WTC11 (cell line): Measurements from ENCODE around the gene RAP1GDS1. TPM values are rescaled to one million over a fixed set of nuclear protein-coding genes. Genes with fewer than 3 reads are reported as not detected.

ENCODE experiments used
- ATAC-seq: fragments of 200-7000 bp; cut with Tn5 transposase; 2 replicates; pipeline ENCODE4 v1.10.0; 2021; ENCODE audit warnings: mild to moderate bottlenecking, moderate library complexity
- CTCF ChIA-PET: fragments of 300-600 bp; sonication (Branson Sonifier 250); formaldehyde crosslinking; loops from one replicate; lab custom pipeline; 2021; ENCODE audit warnings: antibody characterized with exemption; lab: Charles Lee
- POLR2A ChIA-PET: fragments of 350-600 bp; sonication (Branson Sonifier 250); formaldehyde crosslinking; loops from one replicate; lab custom pipeline; 2021; ENCODE audit warnings: antibody characterized with exemption; lab: Charles Lee
- DNase-seq: peaks from one replicate; pipeline ENCODE4 v3.0.0; 2021; ENCODE audit warnings: low spot score
- H3K27ac Mint-ChIP-seq: 2 replicates; pipeline ENCODE4 v1.8.0; 2021; ENCODE audit warnings: mixed read lengths
- H3K27me3 Mint-ChIP-seq: 2 replicates; pipeline ENCODE4 v1.8.0; 2021; ENCODE audit warnings: low read depth, mild to moderate bottlenecking, moderate library complexity, mixed read lengths
- H3K36me3 Mint-ChIP-seq: 2 replicates; pipeline ENCODE4 v1.8.0; 2021; ENCODE audit warnings: mixed read lengths
- H3K4me1 Mint-ChIP-seq: 2 replicates; pipeline ENCODE4 v1.8.0; 2022; ENCODE audit warnings: mixed read lengths
- H3K4me3 Mint-ChIP-seq: 2 replicates; pipeline ENCODE4 v1.8.0; 2021; ENCODE audit warnings: mild to moderate bottlenecking, moderate library complexity, mixed read lengths
- H3K9me3 Mint-ChIP-seq: 2 replicates; pipeline ENCODE4 v1.8.0; 2021; ENCODE audit warnings: mixed read lengths
- ATF3 ChIP-seq: sonication (generic); formaldehyde crosslinking; conservative IDR thresholded peaks from 2 replicates; pipeline ENCODE4 v1.8.1; 2022; ENCODE audit warnings: mild to moderate bottlenecking, missing genetic modification reagents
- E2F5 ChIP-seq: sonication (generic); formaldehyde crosslinking; IDR thresholded peaks from 2 replicates; pipeline ENCODE4 v1.8.1; 2022; ENCODE audit warnings: mild to moderate bottlenecking, moderate library complexity, missing genetic modification reagents
- ZNF263 ChIP-seq: sonication (generic); formaldehyde crosslinking; IDR thresholded peaks from 2 replicates; pipeline ENCODE4 v1.8.1; 2022; ENCODE audit warnings: low read depth, mild to moderate bottlenecking, moderate library complexity, missing genetic modification reagents
- ZNF396 ChIP-seq: fragments of 250-450 bp; sonication (Bioruptor Pico); IDR thresholded peaks from 2 replicates; pipeline ENCODE4 v1.8.0; 2021; ENCODE audit warnings: mild to moderate bottlenecking, moderate library complexity, borderline replicate concordance
- total RNA-seq: library from RNA; stranded (reverse); gene quantifications from 3 replicates; pipeline ENCODE4 v1.2.3, GENCODE V29; 2021
- TF ChIP-seq, protein P1 (sequence below): sonication (generic); formaldehyde crosslinking; IDR thresholded peaks from 2 replicates; pipeline ENCODE4 v1.8.0; 2022; ENCODE audit warnings: mild to moderate bottlenecking, missing genetic modification reagents
- TF ChIP-seq, protein P2 (sequence below): sonication (generic); formaldehyde crosslinking; IDR thresholded peaks from 2 replicates; pipeline ENCODE4 v1.8.1; 2023; ENCODE audit warnings: mild to moderate bottlenecking, missing genetic modification reagents, borderline replicate concordance
- TF ChIP-seq, protein P3 (sequence below): sonication (generic); formaldehyde crosslinking; IDR thresholded peaks from 2 replicates; pipeline ENCODE4 v1.8.0; 2022; ENCODE audit warnings: mild to moderate bottlenecking, missing genetic modification reagents
- TF ChIP-seq, protein P4 (sequence below): sonication (generic); formaldehyde crosslinking; IDR thresholded peaks from 2 replicates; pipeline ENCODE4 v1.8.0; 2023; ENCODE audit warnings: missing genetic modification reagents, mild to moderate bottlenecking, borderline replicate concordance
- TF ChIP-seq, protein P5 (sequence below): sonication (generic); formaldehyde crosslinking; IDR thresholded peaks from 2 replicates; pipeline ENCODE4 v1.8.0; 2023; ENCODE audit warnings: missing genetic modification reagents

RAP1GDS1 gene
- total RNA-seq, 1 experiment from 2014 or later = 29.9 TPM

- TF ChIP-seq, protein P1, sequence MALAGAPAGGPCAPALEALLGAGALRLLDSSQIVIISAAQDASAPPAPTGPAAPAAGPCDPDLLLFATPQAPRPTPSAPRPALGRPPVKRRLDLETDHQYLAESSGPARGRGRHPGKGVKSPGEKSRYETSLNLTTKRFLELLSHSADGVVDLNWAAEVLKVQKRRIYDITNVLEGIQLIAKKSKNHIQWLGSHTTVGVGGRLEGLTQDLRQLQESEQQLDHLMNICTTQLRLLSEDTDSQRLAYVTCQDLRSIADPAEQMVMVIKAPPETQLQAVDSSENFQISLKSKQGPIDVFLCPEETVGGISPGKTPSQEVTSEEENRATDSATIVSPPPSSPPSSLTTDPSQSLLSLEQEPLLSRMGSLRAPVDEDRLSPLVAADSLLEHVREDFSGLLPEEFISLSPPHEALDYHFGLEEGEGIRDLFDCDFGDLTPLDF (CRISPR knock-in tag) = peak; percentile 76; the same call in 1 of the 2 replicates
- TF ChIP-seq, protein P2, sequence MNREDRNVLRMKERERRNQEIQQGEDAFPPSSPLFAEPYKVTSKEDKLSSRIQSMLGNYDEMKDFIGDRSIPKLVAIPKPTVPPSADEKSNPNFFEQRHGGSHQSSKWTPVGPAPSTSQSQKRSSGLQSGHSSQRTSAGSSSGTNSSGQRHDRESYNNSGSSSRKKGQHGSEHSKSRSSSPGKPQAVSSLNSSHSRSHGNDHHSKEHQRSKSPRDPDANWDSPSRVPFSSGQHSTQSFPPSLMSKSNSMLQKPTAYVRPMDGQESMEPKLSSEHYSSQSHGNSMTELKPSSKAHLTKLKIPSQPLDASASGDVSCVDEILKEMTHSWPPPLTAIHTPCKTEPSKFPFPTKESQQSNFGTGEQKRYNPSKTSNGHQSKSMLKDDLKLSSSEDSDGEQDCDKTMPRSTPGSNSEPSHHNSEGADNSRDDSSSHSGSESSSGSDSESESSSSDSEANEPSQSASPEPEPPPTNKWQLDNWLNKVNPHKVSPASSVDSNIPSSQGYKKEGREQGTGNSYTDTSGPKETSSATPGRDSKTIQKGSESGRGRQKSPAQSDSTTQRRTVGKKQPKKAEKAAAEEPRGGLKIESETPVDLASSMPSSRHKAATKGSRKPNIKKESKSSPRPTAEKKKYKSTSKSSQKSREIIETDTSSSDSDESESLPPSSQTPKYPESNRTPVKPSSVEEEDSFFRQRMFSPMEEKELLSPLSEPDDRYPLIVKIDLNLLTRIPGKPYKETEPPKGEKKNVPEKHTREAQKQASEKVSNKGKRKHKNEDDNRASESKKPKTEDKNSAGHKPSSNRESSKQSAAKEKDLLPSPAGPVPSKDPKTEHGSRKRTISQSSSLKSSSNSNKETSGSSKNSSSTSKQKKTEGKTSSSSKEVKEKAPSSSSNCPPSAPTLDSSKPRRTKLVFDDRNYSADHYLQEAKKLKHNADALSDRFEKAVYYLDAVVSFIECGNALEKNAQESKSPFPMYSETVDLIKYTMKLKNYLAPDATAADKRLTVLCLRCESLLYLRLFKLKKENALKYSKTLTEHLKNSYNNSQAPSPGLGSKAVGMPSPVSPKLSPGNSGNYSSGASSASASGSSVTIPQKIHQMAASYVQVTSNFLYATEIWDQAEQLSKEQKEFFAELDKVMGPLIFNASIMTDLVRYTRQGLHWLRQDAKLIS (CRISPR knock-in tag) = 0 out of 2 replicates have a peak, but pooled peaks have one; percentile 86
- TF ChIP-seq, protein P3, sequence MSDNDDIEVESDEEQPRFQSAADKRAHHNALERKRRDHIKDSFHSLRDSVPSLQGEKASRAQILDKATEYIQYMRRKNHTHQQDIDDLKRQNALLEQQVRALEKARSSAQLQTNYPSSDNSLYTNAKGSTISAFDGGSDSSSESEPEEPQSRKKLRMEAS (CRISPR knock-in tag) = peak; percentile 45; the same call in 1 of the 2 replicates
Measured at GRCh38 chr4:98260579-98261404, at the start of gene RAP1GDS1 (continued).

GRCh38 chr4:98222306-98222705 lies 38.9 kb upstream of the RAP1GDS1 start:
- ATAC-seq (no peak), DNase-seq (no peak)
- H3K9me3 Mint-ChIP-seq = no peaks in the 10 kb centered on the region; the same call in 1 of the 2 replicates
- no peaks in the 10 kb centered on the region for H3K27me3 Mint-ChIP-seq
- POLR2A ChIA-PET = no interaction called here
- H3K4me1 Mint-ChIP-seq = no peaks in the 10 kb centered on the region
- no peaks in the 10 kb centered on the region for H3K36me3 Mint-ChIP-seq
- no peak overlapping the region for H3K27ac Mint-ChIP-seq
- H3K4me3 Mint-ChIP-seq = no peak overlapping the region
- CTCF ChIA-PET = no interaction called here
- TF ChIP-seq ZNF396 (CRISPR knock-in tag) (no peak), ATF3 (CRISPR knock-in tag) (no peak), ZNF263 (CRISPR knock-in tag) (no peak), E2F5 (no peak)
- TF ChIP-seq, protein P4, sequence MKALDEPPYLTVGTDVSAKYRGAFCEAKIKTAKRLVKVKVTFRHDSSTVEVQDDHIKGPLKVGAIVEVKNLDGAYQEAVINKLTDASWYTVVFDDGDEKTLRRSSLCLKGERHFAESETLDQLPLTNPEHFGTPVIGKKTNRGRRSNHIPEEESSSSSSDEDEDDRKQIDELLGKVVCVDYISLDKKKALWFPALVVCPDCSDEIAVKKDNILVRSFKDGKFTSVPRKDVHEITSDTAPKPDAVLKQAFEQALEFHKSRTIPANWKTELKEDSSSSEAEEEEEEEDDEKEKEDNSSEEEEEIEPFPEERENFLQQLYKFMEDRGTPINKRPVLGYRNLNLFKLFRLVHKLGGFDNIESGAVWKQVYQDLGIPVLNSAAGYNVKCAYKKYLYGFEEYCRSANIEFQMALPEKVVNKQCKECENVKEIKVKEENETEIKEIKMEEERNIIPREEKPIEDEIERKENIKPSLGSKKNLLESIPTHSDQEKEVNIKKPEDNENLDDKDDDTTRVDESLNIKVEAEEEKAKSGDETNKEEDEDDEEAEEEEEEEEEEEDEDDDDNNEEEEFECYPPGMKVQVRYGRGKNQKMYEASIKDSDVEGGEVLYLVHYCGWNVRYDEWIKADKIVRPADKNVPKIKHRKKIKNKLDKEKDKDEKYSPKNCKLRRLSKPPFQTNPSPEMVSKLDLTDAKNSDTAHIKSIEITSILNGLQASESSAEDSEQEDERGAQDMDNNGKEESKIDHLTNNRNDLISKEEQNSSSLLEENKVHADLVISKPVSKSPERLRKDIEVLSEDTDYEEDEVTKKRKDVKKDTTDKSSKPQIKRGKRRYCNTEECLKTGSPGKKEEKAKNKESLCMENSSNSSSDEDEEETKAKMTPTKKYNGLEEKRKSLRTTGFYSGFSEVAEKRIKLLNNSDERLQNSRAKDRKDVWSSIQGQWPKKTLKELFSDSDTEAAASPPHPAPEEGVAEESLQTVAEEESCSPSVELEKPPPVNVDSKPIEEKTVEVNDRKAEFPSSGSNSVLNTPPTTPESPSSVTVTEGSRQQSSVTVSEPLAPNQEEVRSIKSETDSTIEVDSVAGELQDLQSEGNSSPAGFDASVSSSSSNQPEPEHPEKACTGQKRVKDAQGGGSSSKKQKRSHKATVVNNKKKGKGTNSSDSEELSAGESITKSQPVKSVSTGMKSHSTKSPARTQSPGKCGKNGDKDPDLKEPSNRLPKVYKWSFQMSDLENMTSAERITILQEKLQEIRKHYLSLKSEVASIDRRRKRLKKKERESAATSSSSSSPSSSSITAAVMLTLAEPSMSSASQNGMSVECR (CRISPR knock-in tag) = no peak
- TF ChIP-seq, protein P5, sequence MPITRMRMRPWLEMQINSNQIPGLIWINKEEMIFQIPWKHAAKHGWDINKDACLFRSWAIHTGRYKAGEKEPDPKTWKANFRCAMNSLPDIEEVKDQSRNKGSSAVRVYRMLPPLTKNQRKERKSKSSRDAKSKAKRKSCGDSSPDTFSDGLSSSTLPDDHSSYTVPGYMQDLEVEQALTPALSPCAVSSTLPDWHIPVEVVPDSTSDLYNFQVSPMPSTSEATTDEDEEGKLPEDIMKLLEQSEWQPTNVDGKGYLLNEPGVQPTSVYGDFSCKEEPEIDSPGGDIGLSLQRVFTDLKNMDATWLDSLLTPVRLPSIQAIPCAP = no peak
